Endodermal cell (in vitro differentiated cells): ENCODE data around the gene PDLIM4. TPM values are rescaled to one million over a fixed set of nuclear protein-coding genes. Genes with fewer than 3 reads are reported as not detected.

Experiments
- DNase-seq: peaks from one replicate; pipeline ENCODE4 v3.0.0-alpha.2; 2017
- H3K27ac ChIP-seq: 2 replicates; pipeline ENCODE4 v1.5.1; 2013; ENCODE audit warnings: mild to moderate bottlenecking, low read depth, low read length, moderate library complexity
- H3K27me3 ChIP-seq: 2 replicates; pipeline ENCODE4 v1.6.1; 2013; ENCODE audit warnings: mild to moderate bottlenecking, low read length, moderate library complexity; ENCODE audit not compliant: insufficient read depth, control insufficient read depth, poor library complexity, severe bottlenecking
- H3K36me3 ChIP-seq: 2 replicates; pipeline ENCODE4 v1.7.0; 2013; ENCODE audit warnings: mild to moderate bottlenecking, low read length, moderate library complexity; ENCODE audit not compliant: control insufficient read depth, insufficient read depth
- H3K4me1 ChIP-seq: one replicate; pipeline ENCODE4 v1.7.0; 2013; ENCODE audit warnings: low read length; ENCODE audit not compliant: control insufficient read depth, insufficient read depth
- H3K4me3 ChIP-seq: 2 replicates; pipeline ENCODE4 v1.5.1; 2013; ENCODE audit warnings: mild to moderate bottlenecking, low read length, moderate library complexity
- H3K9ac ChIP-seq: 2 replicates; pipeline ENCODE4 v1.6.1; 2013; ENCODE audit warnings: mild to moderate bottlenecking, low read length, moderate library complexity; ENCODE audit not compliant: poor library complexity, severe bottlenecking; ENCODE audit errors: extremely low read depth
- H3K9me3 ChIP-seq: 2 replicates; pipeline ENCODE4 v1.6.1; 2013; ENCODE audit warnings: mild to moderate bottlenecking, low read length, moderate library complexity; ENCODE audit not compliant: control insufficient read depth
- H3K27ac Mint-ChIP-seq: 2 replicates; pipeline ENCODE4 v1.8.0; 2020; ENCODE audit warnings: mixed read lengths
- H3K27me3 Mint-ChIP-seq: 2 replicates; pipeline ENCODE4 v1.8.0; 2021; ENCODE audit warnings: mild to moderate bottlenecking, mixed read lengths; ENCODE audit not compliant: insufficient read depth
- H3K36me3 Mint-ChIP-seq: 2 replicates; pipeline ENCODE4 v1.8.0; 2020; ENCODE audit warnings: low read depth, mixed read lengths
- H3K4me1 Mint-ChIP-seq: 2 replicates; pipeline ENCODE4 v1.8.0; 2020; ENCODE audit warnings: mixed read lengths
- H3K4me3 Mint-ChIP-seq: 2 replicates; pipeline ENCODE4 v1.8.0; 2020; ENCODE audit warnings: mild to moderate bottlenecking, moderate library complexity, mixed read lengths
- H3K9me3 Mint-ChIP-seq: 2 replicates; pipeline ENCODE4 v1.8.0; 2020; ENCODE audit warnings: mild to moderate bottlenecking, mixed read lengths
- CTCF ChIP-seq: fragments of 200-600 bp; sonication (generic); conservative IDR thresholded peaks from 2 replicates; pipeline ENCODE4 v1.5.0; 2021; ENCODE audit warnings: antibody characterized with exemption, mild to moderate bottlenecking
- WGBS, 2 experiments: methylation state at CpG; one replicate each; pipeline versions ENCODE4 v1.1.5 to v1.1.7; 2013; ENCODE audit warnings: missing lambda C conversion rate in 2 of 2, mixed read lengths in 1 of 2; ENCODE audit not compliant: insufficient coverage in 1 of 2, insufficient read length in 1 of 2; 5-methylcytosine and 5-hydroxymethylcytosine counted together
- total RNA-seq, 2 donors: library from RNA; stranded (reverse); fragmentation: NEBNext Ultra II Directional in 1 of 2; extraction: Animal tissue kit (Norgen Biotek cat#: 25700) in 1 of 2; gene quantifications; 2 replicates in 1 of 2; 3 replicates in 1 of 2; pipeline ENCODE4 v1.2.1, GENCODE V29; 2021

The PDLIM4 gene
- total RNA-seq, 2 donors from 2014 or later, result 9.0 to 11.2 TPM

GRCh38 chr5:132266836-132267160 lies 9.3 kb downstream of the PDLIM4 start:
- Mint-ChIP-seq H3K27me3 (no peaks in the 10 kb centered on the region), H3K4me3 (no peak overlapping the region), H3K9me3 (no peaks in the 10 kb centered on the region), H3K36me3 (no peaks in the 10 kb centered on the region), H3K27ac (no peak overlapping the region), H3K4me1 (peaks cover 4% of the 10 kb centered on the region)
- Histone ChIP-seq H3K9me3 (no peaks in the 10 kb centered on the region), H3K4me1 (no peaks in the 10 kb centered on the region), H3K4me3 (no peak overlapping the region), H3K36me3 (peaks cover 4% of the 10 kb centered on the region), H3K9ac (no peak overlapping the region), H3K27ac (no peak overlapping the region), H3K27me3 (no peaks in the 10 kb centered on the region)
- no peak for DNase-seq
- TF ChIP-seq CTCF, result no peak
- 80 to 85% methylated on average over 1 of the region's 1 CpG for WGBS, 2 experiments

GRCh38 chr5:132267166-132267739 lies 9.8 kb downstream of the PDLIM4 start:
- no peak for DNase-seq
- H3K9me3 Mint-ChIP-seq, result no peaks in the 10 kb centered on the region
- Histone ChIP-seq H3K27me3 (no peaks in the 10 kb centered on the region), H3K4me3 (no peak overlapping the region), H3K9ac (no peak overlapping the region), H3K9me3 (no peaks in the 10 kb centered on the region), H3K27ac (no peak overlapping the region), H3K36me3 (peaks cover 4% of the 10 kb centered on the region), H3K4me1 (no peaks in the 10 kb centered on the region)
- H3K4me3 Mint-ChIP-seq, result no peak overlapping the region
- H3K27me3 Mint-ChIP-seq, result no peaks in the 10 kb centered on the region
- TF ChIP-seq CTCF, result no peak
- no peak overlapping the region for H3K27ac Mint-ChIP-seq
- H3K4me1 Mint-ChIP-seq, result peaks cover 4% of the 10 kb centered on the region
- no peaks in the 10 kb centered on the region for H3K36me3 Mint-ChIP-seq

- no peak for DNase-seq
- TF ChIP-seq CTCF, result no peak
- H3K9ac ChIP-seq, result no peak overlapping the region
These were observed 10.7 kb downstream of the PDLIM4 start for GRCh38 chr5:132267931-132268768.

More at GRCh38 chr5:132267931-132268768, 10.7 kb downstream of the PDLIM4 start:
- Mint-ChIP-seq H3K27me3 (no peaks in the 10 kb centered on the region), H3K4me1 (peaks cover 4% of the 10 kb centered on the region), H3K4me3 (no peak overlapping the region), H3K27ac (no peak overlapping the region), H3K36me3 (no peaks in the 10 kb centered on the region), H3K9me3 (no peaks in the 10 kb centered on the region)
- Histone ChIP-seq H3K4me3 (no peak overlapping the region), H3K9me3 (no peaks in the 10 kb centered on the region), H3K4me1 (no peaks in the 10 kb centered on the region), H3K27me3 (no peaks in the 10 kb centered on the region), H3K36me3 (peaks cover 4% of the 10 kb centered on the region), H3K27ac (no peak overlapping the region)
- 91% methylated on average over 6 of the region's 6 CpGs; no CpG with 5 or more reads in 1 of the 2 experiments for WGBS, 2 experiments
